Endometrial microvascular endothelial cells (primary cell): Measurements from ENCODE around the gene OSBPL5. TPM values are rescaled to one million over a fixed set of nuclear protein-coding genes. Genes with fewer than 3 reads are reported as not detected.
"Not testable (repeated sequence)": the region's sequence is repeated elsewhere in the genome, so short reads cannot be mapped to it uniquely, and the experiment has no call there.

Source experiments
- in situ Hi-C: cut with HindIII; loops from 2 replicates; pipeline ENCODE4 v1.10.0; 2017; ENCODE audit warnings: low sequenced_read_pairs, low pct_unique_long_range_greater_than_20kb; ENCODE audit errors: inconsistent ontology term
- total RNA-seq: library from RNA; depleted of rRNA; stranded (reverse); fragments of >200 nt; gene quantifications from one replicate; pipeline ENCODE4 v1.2.3, GENCODE V29; 2015; ENCODE audit errors: inconsistent ontology term

OSBPL5 gene
- total RNA-seq, 1 donor from 2014 or later = 28.2 TPM

DNA sequence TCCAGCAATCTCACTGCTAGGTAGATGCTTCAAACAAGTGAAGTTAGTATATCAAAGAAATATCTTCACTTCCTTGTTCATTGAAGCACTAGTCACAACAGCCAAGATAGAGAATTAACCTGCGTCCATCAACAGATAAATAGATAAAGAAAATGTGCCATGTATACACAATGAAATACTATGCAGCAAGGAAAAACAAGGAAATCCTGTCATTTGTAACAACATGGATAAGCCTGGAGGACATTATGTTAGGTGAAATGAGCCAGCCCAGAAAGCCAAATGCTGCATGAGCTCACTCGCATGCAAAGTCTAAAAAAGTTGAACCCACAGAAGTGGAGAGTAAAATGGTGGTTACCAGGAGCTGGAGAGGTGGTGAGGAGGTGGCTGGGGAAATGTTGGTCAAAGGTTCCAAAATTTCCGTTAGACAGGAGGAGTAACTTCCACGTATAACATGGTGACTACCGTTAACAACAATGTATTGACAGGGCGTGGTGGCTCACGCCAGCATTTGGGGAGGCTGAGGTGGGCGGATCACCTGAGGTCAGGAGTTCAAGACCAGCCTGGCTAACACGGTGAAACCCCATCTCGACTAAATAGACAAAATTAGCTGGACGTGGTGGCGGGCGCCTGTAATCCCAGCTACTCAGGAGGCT, 84.3 kb downstream of the OSBPL5 start:
- in situ Hi-C loops = no loop called here

DNA sequence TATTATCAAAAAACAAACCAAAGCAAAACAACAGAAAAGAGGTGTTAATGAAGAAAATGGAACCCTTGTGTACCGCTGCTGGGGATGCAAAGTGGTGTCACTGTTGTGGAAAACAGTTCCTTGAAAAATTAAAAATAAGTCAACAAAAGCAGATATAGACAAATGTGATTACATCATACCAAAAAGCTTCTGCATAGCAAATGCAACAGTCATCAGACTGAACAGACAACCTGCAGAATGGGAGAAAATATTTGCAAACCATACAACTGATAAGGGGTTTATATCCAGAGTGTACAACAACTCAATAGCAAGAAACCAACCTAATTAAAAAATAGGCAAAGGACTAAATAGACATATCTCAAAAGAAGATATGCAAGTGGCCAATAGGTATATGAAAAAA, 85.0 kb downstream of the OSBPL5 start:
- in situ Hi-C loops = no loop called here

DNA sequence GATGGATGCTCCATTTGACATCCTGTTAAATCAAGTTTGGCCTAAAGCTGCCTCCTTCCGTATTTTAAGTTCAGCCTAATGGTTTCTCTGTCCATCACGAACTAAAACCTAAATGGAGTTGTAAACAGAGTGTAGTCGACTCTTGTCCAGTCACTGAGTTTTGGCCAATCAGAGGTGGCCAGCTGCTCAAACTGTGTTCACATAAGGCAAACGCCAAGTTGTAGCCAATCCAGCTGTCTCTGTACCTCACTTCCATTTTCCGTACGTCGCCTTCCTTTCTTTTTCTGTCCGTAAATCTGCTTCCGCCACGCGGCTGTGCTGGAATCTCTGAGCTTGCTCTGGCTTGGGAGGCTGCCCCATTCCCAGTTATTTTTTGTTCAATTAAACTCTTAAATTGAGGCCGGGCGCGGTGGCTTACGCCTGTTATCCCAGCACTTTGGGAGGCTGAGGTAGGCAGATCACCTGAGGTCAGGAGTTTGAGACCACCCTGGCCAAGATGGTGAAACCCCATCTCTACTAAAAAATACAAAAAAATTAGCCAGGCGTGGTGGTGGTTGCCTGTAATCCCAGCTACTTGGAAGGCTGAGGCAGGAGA, 87.2 kb downstream of the OSBPL5 start:
- in situ Hi-C loops = no loop called here

- in situ Hi-C loops = no loop called here
These were observed 87.8 kb downstream of the OSBPL5 start for GRCh38 chr11:3077189-3077836.

DNA sequence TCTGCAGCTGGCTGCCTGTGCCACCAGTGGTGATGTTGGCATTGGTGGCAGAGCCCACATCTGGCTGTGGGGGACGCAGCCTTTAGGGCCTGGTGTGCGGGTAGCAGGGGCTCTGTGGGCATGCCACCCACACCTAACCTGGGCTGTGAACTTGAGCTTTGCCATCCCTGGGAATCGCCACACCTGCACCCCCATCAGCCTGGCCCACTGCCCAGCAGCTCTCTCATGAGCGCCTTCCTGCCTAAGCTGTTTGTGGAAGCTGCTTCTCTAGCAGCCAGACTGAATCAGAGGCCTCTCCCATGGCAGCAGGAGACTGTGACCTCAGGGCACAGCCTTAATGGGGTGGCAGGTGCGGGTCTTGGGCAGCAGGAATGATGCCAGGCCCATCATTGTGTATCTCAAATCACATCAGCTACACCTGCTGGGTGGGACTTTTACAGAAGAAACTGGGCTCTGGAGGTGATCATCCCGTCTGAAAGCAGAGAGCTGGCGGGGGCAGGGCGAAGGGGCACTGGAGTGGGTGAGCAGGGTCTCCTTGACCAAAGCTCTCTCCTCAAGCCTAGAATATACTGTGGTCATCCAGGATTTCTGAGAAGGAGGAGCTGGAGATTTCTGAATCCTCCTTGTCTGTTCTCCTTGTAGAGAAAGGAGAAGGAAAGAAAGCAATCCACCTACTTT, 90.1 kb downstream of the OSBPL5 start:
- in situ Hi-C loops = no loop called here

- in situ Hi-C loops = no loop called here
These were observed 92.1 kb downstream of the OSBPL5 start for GRCh38 chr11:3073029-3073435.

DNA sequence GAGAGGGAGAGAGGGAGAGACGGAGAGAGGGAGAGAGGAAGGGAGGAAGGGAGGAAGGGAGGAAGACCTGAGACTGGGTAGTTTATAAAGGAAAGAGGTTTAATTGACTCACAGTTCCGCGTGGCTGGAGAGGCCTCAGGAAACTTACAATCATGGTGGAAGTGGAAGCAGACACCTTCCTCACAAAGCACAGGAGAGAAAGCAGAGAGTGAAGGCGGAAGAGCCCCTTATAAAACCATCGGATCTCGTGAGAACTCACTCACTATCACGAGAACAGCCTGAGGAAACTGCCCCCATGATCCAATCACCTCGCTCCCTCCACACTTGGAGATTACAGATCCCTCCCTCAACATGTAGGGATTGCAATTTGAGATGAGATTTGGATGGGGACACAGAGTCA, 95.7 kb downstream of the OSBPL5 start:
- in situ Hi-C loops = no loop called here

DNA sequence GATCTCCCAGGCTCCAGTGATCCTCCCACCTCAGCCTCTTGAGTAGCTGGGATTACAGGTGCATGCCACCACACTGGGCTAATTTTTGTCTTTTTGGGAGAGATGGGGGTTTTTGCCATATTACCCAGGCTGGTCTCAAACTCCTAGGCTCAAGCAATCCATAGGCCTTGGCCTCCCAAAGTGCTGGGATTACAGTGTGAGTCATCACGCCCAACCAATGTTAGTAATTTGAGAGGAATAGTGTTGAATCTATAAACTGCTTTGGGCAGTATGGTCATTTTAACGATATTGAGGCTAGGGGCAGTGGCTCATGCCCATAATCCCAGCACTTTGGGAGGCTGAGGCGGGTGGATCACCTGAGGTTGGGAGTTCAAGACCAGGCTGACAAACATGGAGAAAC, 98.8 kb downstream of the OSBPL5 start:
- in situ Hi-C loops = not testable (repeated sequence)

DNA sequence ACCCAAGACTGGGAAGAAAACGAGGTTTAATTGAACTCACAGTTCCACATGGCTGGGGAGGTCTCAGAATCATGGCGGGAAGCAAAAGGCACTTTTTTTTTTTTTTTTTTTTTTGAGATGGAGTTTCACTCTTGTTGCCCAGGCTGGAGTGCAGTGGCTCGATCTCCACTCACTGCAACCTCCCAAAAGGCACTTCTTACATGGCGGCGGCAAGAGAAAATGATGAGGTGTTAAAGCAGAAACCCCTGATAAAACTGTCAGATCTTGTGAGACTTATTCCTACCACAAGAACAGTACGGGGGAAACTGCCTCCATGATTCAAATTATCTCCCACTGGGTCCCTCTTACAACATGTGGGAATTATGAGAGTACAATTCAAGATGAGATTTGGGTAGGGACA, 100.4 kb downstream of the OSBPL5 start:
- in situ Hi-C loops = not testable (repeated sequence)

- in situ Hi-C loops = not testable (repeated sequence)
These were observed 101.2 kb downstream of the OSBPL5 start for GRCh38 chr11:3063876-3064275.

DNA sequence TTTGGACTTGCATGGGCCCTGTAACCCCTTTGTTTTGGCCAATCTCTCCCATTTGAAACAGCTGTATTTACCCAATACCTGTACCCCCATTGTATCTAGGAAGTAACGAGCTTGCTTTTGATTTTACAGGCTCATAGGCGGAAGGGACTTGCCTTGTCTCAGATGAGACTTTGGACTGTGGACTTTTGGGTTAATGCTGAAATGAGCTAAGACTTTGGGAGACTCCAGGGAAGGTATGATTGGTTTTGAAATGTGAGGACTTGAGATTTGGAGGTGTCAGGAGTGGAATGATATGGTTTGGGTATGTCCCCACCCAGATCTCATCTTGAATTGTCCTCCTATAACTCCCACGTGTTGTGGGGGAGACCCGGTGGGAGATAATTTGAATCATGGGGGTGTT, 101.7 kb downstream of the OSBPL5 start:
- in situ Hi-C loops = not testable (repeated sequence)

DNA sequence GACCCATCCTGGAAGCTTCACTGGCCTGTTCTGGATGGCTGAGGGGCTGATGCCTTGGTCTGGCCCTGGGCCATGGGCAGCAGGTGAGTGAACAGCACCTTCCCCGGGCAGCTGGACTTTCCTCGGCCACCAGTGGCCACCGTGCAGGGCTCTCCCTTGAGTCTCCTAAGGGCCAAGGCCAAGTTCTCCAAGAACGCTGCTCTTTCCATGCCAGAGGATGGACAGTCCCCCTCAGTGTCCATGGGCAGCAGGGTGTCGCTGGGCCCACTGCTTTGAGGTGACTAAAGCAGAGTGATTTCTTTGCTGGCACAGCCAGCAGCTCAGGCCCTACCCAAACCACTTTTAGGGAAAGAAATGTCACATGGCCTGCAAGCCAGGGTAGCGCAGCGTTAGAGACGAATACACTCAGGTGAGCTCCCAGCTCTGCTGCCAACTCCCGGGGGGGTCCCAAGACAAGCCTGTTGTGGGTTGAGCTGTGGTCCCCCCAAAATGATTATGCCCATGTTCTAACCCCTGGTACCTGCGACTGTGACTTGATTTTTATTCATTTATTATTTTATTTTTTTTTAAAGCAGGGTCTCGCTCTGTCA, 104.6 kb downstream of the OSBPL5 start:
- in situ Hi-C loops = no loop called here

GRCh38 chr11:3058753-3059664, 106.1 kb downstream of the OSBPL5 start:
- in situ Hi-C loops = no loop called here

DNA sequence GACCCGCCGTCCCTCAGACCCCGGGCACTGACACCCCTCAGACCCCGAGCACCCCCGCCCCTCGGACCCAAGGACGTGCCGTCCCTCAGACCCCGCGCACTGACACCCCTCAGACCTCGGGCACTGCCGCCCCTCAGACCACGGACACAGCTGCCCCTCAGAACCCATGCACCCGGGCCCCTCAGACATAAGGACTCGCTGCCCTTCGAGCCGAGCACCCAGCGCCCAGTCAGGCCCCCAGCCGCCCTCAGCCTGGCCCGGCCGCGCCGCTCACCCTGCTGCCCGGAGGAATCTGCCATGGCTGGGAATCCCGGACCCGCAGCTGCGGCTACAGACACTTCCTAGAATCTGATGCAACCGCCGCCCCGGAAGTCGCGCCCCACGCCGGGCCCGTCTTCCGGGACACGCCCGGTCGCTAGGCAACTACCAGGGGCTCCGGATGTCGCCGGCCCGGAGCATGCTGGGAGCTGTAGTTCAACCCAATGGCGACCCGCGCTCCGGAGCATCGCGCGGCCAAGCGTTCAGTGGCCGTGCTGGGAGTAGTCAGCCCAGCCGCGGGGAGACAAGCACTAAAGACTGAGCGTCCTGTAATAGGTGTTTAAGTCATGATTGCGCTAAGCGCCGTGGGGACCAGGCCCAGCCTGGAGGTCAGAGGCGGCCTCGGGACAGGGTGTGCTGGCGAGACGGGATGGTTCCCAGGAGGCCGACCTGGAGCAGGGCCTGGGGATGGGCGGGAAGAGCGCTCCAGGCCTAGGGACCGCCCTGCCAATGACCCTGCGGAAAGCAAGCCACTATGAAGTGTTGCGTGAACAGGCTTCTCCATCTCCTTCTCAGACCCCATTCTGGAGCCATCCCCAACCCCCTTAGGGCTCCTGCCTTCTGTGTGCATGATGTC, 107.8 kb downstream of the OSBPL5 start, which contains the start of gene CARS1:
TSS of gene CARS1 (minus strand) at position 355 of the 895 bp plus-strand sequence. CDS start at position 299, 56 bp downstream.
- in situ Hi-C loops = no loop called here

- in situ Hi-C loops = no loop called here
These were observed 108.6 kb downstream of the OSBPL5 start for GRCh38 chr11:3056296-3057068.

- in situ Hi-C loops = no loop called here
These were observed 109.2 kb downstream of the OSBPL5 start for GRCh38 chr11:3055891-3056290.

GRCh38 chr11:3052567-3052966, 112.5 kb downstream of the OSBPL5 start:
- in situ Hi-C loops = no loop called here
